Measurements from ENCODE around the gene SSRP1. TPM values are rescaled to one million over a fixed set of nuclear protein-coding genes. Genes with fewer than 3 reads are reported as not detected.

SSRP1 gene
- total and polyA plus RNA-seq, 9 of the 15 experiments (the other 6 are each of a cell fraction or from before 2014, with no cell fraction given) = 91.1 to 416 (median 245) TPM

- no peak for TF ChIP-seq NR2C2 (CRISPR knock-in tag; IDR thresholded peaks at IDR 0.05)
- TF ChIP-seq NR2C2 (tag; IDR thresholded peaks at IDR 0.05) = 0 out of 2 replicates have a peak, but pooled peaks have one; percentile 13
- peak; percentile 60 for TF ChIP-seq VEZF1 (CRISPR knock-in tag; IDR thresholded peaks at IDR 0.05)
- no peak for TF ChIP-seq JUN (IDR thresholded peaks at IDR 0.05; ENCODE audit: borderline replicate concordance, low read depth, low read length)
- TF ChIP-seq JUN (CRISPR knock-in tag; IDR thresholded peaks at IDR 0.05; ENCODE audit: borderline replicate concordance) = peak; percentile 54; the same call in 1 of the 2 replicates
- peak; percentile 65 to 70 for TF ChIP-seq NRF1 (conservative IDR thresholded peaks at IDR 0.05 in 1 of 2, IDR thresholded peaks at IDR 0.05 in 1 of 2)
- no peak for TF ChIP-seq PPARD (CRISPR knock-in tag; IDR thresholded peaks at IDR 0.05)
- no peak for TF ChIP-seq MTF1 (CRISPR knock-in tag; IDR thresholded peaks at IDR 0.05; ENCODE audit: borderline replicate concordance)
- TF ChIP-seq RBFOX2 (IDR thresholded peaks at IDR 0.05; ENCODE audit: low read depth, low read length) = peak; percentile 60
- peak; percentile 83 for TF ChIP-seq JUND (IDR thresholded peaks at IDR 0.05; ENCODE audit: borderline replicate concordance, low read depth, low read length)
- peak; percentile 73; the same call in 1 of the 3 replicates for TF ChIP-seq JUND (tag; IDR thresholded peaks at IDR 0.05; ENCODE audit: borderline replicate concordance, low read depth, low read length)
- peak; percentile 56 to 87 for TF ChIP-seq MAZ (CRISPR knock-in tag; conservative IDR thresholded peaks at IDR 0.05 in 1 of 2, IDR thresholded peaks at IDR 0.05 in 1 of 2)
- peak; percentile 50; the same call in 1 of the 2 replicates for TF ChIP-seq GABPB1 (CRISPR knock-in tag; IDR thresholded peaks at IDR 0.05)
- no peak for TF ChIP-seq KAT7 (CRISPR knock-in tag; IDR thresholded peaks at IDR 0.05; ENCODE audit: borderline replicate concordance)
- 0 out of 2 replicates have a peak, but pooled peaks have one; percentile 23 for TF ChIP-seq RNF2 (IDR thresholded peaks at IDR 0.05)
- no peak for TF ChIP-seq ARID4B (CRISPR knock-in tag; IDR thresholded peaks at IDR 0.05)
- 0 out of 4 replicates have a peak, but pooled peaks of 1 of the 2 experiments have one; percentile 7 for TF ChIP-seq MNT (conservative IDR thresholded peaks at IDR 0.05)
- 0 out of 2 replicates have a peak, but pooled peaks have one; percentile 20 for TF ChIP-seq CBX1 (IDR thresholded peaks at IDR 0.05; ENCODE audit: low read depth)
- TF ChIP-seq TEAD2 (tag; IDR thresholded peaks at IDR 0.05) = no peak
Observed at GRCh38 chr11:57311109-57311936, 24.4 kb downstream of the SSRP1 start (continued).

All from K562 (cell line).